Peyer's patch (tissue), 4 donors: ENCODE measurements around the gene HYOU1.

Experiments
- POLR2A ChIP-seq, 2 donors: fragments of 450-650 bp; IDR thresholded peaks; one replicate each; pipeline ENCODE4 v1.5.1; 2017; ENCODE audit warnings: antibody characterized with exemption in 2 of 2, mild to moderate bottlenecking in 2 of 2, moderate library complexity in 2 of 2
- TF ChIP-seq, protein P1 (sequence below), 6 experiments: fragments of 450-650 bp in 4 of 6; fragments of 200-600 bp in 2 of 6; sonication (generic) in 1 of 6; IDR thresholded peaks; one replicate each; pipeline ENCODE4 v1.5.1; 2017 to 2019; ENCODE audit warnings: antibody characterized with exemption in 6 of 6, mild to moderate bottlenecking in 3 of 6, moderate library complexity in 1 of 6

- TF ChIP-seq, protein P1, sequence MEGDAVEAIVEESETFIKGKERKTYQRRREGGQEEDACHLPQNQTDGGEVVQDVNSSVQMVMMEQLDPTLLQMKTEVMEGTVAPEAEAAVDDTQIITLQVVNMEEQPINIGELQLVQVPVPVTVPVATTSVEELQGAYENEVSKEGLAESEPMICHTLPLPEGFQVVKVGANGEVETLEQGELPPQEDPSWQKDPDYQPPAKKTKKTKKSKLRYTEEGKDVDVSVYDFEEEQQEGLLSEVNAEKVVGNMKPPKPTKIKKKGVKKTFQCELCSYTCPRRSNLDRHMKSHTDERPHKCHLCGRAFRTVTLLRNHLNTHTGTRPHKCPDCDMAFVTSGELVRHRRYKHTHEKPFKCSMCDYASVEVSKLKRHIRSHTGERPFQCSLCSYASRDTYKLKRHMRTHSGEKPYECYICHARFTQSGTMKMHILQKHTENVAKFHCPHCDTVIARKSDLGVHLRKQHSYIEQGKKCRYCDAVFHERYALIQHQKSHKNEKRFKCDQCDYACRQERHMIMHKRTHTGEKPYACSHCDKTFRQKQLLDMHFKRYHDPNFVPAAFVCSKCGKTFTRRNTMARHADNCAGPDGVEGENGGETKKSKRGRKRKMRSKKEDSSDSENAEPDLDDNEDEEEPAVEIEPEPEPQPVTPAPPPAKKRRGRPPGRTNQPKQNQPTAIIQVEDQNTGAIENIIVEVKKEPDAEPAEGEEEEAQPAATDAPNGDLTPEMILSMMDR (IDR thresholded peaks at IDR 0.05) = no peak
- no peak for TF ChIP-seq POLR2A (IDR thresholded peaks at IDR 0.05)
Measured at GRCh38 chr11:119031912-119032280, 25.1 kb downstream of the HYOU1 start.
